AG20443 (cell line): ENCODE measurements around the gene XRCC4.
A peak's percentile ranks its signal among the peaks of the same experiment; 100 is the strongest.
"Not testable (repeated sequence)": the region's sequence is repeated elsewhere in the genome, so short reads cannot be mapped to it uniquely, and the experiment has no call there.

Experiments used
- DNase-seq: peaks from one replicate; pipeline ENCODE4 v3.0.0; 2012; ENCODE audit warnings: low spot score, mixed read lengths

The XRCC4 gene

GRCh38 chr5:83076742-83077661 lies at the start of gene XRCC4, which contains the start of gene TMEM167A:
Gene XRCC4, plus strand, starts transcription at chr5:83077547. Its CDS starts 27,373 bp downstream, at chr5:83104920.
Gene TMEM167A, minus strand, starts transcription at chr5:83077394. Its CDS starts 71 bp downstream, at chr5:83077323.
- peak; percentile 98 for DNase-seq

DNA sequence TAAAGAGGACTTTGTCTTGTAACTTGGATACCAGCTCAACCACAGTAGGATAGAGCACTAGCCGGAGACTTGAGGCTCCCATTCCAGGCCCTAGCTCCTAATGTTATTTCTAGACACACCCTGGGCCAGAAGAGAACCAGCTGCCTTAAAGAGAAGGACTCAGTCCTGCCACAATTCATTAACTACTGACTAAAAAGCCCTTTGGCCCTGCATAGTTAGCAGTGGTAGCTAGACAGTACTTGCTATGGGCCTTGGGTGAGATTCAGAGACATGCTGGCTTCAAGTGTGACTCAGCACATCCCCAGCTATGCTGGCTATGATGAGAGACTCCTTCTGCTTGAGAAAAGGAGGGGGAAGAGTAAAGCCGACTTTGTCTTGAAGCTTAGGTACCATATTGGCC lies 47.4 kb upstream of the XRCC4 start:
- peak; percentile 57 for DNase-seq

DNA sequence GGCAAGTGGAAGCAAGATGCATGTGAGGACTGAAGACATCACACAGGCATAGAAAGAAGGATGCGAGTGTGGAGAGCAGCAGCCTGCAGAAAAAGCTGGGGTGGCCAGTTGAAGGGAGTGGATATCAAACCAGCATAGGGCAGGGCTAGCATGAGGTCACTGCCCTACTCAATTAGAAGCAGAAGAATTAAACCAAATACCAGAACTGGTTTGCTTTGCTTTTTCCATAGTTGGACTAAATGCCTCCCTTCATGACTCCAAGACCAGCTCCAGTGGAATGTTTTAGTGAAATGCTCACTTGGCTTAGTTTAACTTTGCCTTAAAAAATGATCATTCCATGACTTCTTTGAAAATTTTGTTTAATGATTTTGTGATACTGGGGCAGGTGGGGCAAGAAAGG lies 46.0 kb upstream of the XRCC4 start:
- DNase-seq, result peak; percentile 73

DNA sequence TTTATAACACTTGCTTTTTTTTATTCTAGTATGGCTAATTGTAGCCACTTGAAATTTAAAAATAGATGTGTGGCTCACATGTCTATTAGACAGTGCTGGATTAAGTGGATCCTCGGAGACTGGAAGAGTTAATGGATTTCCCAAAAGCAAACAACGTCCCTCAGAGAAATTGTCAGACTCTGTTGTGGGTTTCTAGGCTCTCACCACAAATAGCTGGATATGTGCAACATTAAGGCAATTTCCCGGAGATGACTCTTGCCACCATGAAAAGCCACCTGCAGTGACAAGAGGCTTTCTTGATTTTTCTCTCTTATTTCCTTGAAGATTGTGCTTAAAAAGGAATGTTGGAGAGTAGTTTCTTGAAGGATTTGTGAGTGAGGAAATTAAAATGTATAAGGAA lies 43.3 kb upstream of the XRCC4 start:
- no peak for DNase-seq

- no peak for DNase-seq
Measured at GRCh38 chr5:83034528-83035207, 42.7 kb upstream of the XRCC4 start.

GRCh38 chr5:83035373-83036100 lies 41.8 kb upstream of the XRCC4 start:
- DNase-seq, result peak; percentile 33

- no peak for DNase-seq
Measured at GRCh38 chr5:83036991-83037575, 40.3 kb upstream of the XRCC4 start.

DNA sequence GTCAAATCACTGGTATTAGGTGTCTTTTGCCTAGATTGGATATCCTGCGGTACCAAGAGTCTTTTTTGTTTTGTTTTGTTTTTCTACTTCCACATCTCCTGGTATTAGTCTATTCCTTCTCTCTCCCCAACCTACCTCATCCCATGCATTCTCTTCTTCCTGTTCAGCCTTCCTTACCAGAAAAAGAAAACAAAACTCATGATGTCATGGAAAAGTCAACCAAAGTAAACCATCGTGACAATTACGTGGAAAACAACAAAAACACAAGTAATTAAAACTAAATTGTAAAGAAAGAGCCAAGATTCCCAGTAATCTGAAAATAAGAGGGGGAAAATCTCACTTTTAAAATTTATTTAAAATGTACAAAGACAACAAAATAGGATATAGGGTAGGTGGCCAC lies 38.4 kb upstream of the XRCC4 start:
- DNase-seq, result no peak

DNA sequence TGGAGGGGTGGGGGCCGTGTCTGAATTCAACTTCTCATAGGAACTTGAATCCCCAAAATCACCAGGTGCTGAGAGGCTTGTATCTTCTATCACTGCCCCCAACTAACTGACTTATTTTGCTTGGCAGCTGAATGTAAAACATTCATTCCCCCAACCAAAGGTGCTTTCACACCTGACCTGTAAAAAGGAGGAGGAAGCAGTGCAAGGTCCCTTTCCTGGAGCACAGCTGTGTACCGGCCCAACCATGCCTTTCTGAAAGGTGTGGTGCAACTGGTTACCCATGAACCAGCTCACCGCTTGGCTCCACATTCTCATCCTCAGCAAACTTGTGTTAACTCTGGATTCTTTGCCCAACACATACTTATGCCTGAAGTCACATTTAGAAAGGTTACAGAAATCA lies 34.8 kb upstream of the XRCC4 start:
- DNase-seq, result no peak

DNA sequence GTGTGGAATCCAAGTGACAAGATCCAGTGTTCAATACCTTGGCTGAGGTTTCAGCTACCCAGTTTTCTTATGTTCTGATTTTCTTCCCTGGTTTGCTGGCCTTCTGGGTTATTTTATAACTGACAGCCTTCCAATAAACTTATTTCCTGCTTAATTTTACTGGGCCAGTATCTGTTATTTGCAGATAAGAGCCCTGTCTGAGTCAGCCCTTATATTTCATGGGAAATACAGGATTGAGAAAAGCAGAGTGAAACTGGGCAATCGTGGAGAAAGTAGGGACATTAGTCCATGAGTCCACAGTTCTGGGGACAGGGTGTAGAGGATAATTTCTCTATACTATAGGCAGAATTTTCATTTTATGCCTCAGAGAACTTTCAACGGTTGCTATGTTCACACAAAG lies 32.4 kb upstream of the XRCC4 start:
- no peak for DNase-seq

DNA sequence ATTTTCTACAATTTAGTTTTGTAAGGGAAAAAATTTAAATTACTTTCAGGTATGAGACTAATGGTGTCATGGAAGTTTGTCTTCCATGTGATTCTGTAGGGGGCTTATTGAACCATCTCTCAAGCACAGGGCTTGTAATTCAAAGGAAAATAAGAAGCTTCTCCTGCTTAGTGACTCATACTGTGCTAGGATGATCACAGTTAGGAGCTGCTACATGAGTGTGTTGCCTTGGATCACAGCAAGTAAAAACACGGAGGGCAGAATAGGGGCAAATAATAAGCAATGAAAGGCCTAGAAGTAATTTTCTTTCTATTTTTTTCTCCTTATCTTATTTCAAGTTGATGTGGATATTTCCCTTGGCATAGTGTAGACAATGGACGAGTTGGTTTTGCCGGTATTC lies 29.1 kb upstream of the XRCC4 start:
- no peak for DNase-seq

DNA sequence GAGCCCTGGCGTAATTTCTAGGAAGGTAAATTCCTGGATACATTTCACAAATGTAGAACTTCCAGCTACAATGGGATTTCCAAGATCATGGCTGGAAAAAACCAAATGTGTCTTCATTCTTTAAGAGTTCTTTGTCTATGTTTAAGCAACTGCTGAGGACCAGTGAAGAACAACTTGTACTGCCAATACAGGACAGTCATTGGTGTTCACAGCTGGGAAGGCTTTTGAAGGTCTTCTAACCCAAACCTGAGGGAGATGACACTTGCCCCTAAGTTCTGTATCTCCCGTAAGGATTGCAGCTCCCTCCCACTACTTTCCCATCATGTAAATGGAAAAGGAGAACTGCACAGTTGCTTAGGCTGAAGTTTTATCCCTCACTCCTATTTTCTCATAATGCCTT lies 28.5 kb upstream of the XRCC4 start:
- no peak for DNase-seq

- DNase-seq, result no peak
Measured at GRCh38 chr5:83049370-83049885, 27.9 kb upstream of the XRCC4 start.

DNA sequence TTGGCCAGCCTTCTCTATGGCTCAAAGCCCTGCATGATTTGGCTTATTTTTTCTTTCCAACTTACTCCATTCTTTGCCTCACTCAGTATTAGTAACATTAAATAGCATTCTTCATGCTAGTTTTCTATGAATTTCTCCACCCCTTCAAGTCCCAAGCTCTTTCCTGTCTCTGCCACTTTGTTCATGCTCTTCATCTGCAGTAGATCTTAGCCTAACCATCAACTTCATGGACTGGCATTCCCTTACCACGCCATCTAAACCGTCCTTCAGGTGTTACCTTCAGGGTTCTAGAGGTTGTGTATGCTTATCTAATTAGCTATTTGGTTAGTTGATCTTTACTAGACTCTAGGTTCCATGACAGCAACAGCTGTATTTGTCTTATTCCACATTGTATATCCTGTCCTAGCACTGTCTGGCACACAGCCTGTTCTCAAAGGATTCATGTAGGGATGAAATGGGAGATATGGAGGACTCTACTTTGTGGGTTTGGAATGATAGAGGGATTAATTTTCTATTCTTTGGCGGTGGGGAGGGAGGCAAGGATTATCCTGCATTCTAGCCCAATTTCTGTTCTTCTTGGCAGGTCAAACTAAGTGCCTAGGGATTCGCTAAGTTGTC lies 26.5 kb upstream of the XRCC4 start:
- no peak for DNase-seq

- DNase-seq, result no peak
Measured at GRCh38 chr5:83055166-83055565, 22.2 kb upstream of the XRCC4 start.

DNA sequence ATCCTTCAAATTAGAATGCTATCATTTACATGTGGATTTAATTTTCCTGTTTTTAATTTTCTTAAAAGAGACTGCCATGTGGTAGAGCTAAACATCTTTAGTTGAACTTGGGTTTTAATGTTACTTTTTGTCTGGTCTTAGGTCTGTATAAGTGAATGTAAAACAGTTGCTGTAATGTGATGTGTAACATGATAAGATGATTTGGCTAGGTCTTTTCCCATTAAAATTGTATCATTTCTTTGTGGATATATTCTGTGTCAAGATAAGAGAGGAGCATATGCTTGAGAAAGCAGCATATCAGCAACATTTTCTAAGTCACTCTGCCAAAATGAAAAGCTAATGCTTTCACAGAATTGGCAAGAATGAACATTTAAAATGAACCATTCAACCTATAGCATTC lies 18.6 kb upstream of the XRCC4 start:
- no peak for DNase-seq

- DNase-seq, result no peak
Measured at GRCh38 chr5:83059341-83059740, 18.0 kb upstream of the XRCC4 start.

GRCh38 chr5:83066548-83067110 lies 10.7 kb upstream of the XRCC4 start:
- DNase-seq, result no peak

GRCh38 chr5:83067377-83067776 lies 10.0 kb upstream of the XRCC4 start:
- DNase-seq, result not testable (repeated sequence)

- DNase-seq, result no peak
Measured at GRCh38 chr5:83069096-83069799, 8.1 kb upstream of the XRCC4 start.
